Common myeloid progenitor, CD34-positive (primary cell): ENCODE data around the gene PGAM2.

Experiments
- CTCF ChIA-PET: fragments of 350-600 bp; sonication (Branson Sonifier 250); formaldehyde crosslinking; loops from one replicate; lab custom pipeline; 2021; ENCODE audit warnings: antibody characterized with exemption; lab: Charles Lee
- POLR2A ChIA-PET: fragments of 350-600 bp; sonication (Branson Sonifier 250); formaldehyde crosslinking; loops from one replicate; lab custom pipeline; 2021; ENCODE audit warnings: antibody characterized with exemption; lab: Charles Lee
- DNase-seq, 3 donors: peaks; one replicate each; pipeline versions ENCODE4 v3.0.0 to v3.0.0-alpha.2; 2013
- H3K27ac ChIP-seq, 2 experiments: 1 replicate in 1 of 2; 2 replicates in 1 of 2; pipeline ENCODE4 v1.7.0; 2013; ENCODE audit warnings: inconsistent platforms in 2 of 2, low read length in 2 of 2, mild to moderate bottlenecking in 2 of 2, low read depth in 1 of 2, moderate library complexity in 1 of 2; ENCODE audit not compliant: severe bottlenecking in 2 of 2, insufficient read depth in 1 of 2, poor library complexity in 1 of 2
- H3K27me3 ChIP-seq, 5 experiments: replicated peaks in 2 of 5; 1 replicate in 3 of 5; 2 replicates in 2 of 5; pipeline versions ENCODE4 v1.6.1 to v1.7.0; 2013; ENCODE audit warnings: low read length in 4 of 5, mild to moderate bottlenecking in 2 of 5, moderate library complexity in 2 of 5, inconsistent platforms in 1 of 5; ENCODE audit not compliant: insufficient read depth in 5 of 5, control insufficient read depth in 4 of 5
- H3K36me3 ChIP-seq, 4 experiments: 1 replicate in 2 of 4; 2 replicates in 2 of 4; pipeline versions ENCODE4 v1.6.1 to v1.7.0; 2013; ENCODE audit warnings: low read length in 3 of 4, control low read depth in 1 of 4, mild to moderate bottlenecking in 1 of 4; ENCODE audit not compliant: control insufficient read depth in 4 of 4, insufficient read depth in 4 of 4
- H3K4me1 ChIP-seq, 4 experiments: 1 replicate in 3 of 4; 2 replicates in 1 of 4; pipeline versions ENCODE4 v1.6.1 to v1.7.1; 2013; ENCODE audit warnings: low read length in 3 of 4, mild to moderate bottlenecking in 3 of 4, control low read depth in 1 of 4, inconsistent platforms in 1 of 4, moderate library complexity in 1 of 4; ENCODE audit not compliant: control insufficient read depth in 4 of 4, insufficient read depth in 4 of 4; ENCODE audit errors: control extremely low read depth in 1 of 4
- H3K4me3 ChIP-seq, 7 experiments: 1 replicate in 4 of 7; 2 replicates in 3 of 7; pipeline versions ENCODE4 v1.5.1 to v1.7.0; 2013; ENCODE audit warnings: mild to moderate bottlenecking in 7 of 7, low read length in 6 of 7, moderate library complexity in 6 of 7, inconsistent platforms in 2 of 7, low read depth in 2 of 7, control low read depth in 1 of 7; ENCODE audit not compliant: insufficient read depth in 4 of 7, control insufficient read depth in 1 of 7; ENCODE audit errors: extremely low read depth in 1 of 7
- H3K9me3 ChIP-seq, 5 experiments: 1 replicate in 4 of 5; 2 replicates in 1 of 5; pipeline versions ENCODE4 v1.6.1 to v1.7.1; 2013; ENCODE audit warnings: low read length in 4 of 5, mild to moderate bottlenecking in 2 of 5, inconsistent platforms in 1 of 5, low read depth in 1 of 5, moderate library complexity in 1 of 5; ENCODE audit not compliant: control insufficient read depth in 4 of 5, insufficient read depth in 2 of 5; ENCODE audit errors: control extremely low read depth in 1 of 5
- WGBS: methylation state at CpG from one replicate; pipeline ENCODE4 v1.1.5; 2013; ENCODE audit not compliant: insufficient coverage; 5-methylcytosine and 5-hydroxymethylcytosine counted together

Gene PGAM2

DNA sequence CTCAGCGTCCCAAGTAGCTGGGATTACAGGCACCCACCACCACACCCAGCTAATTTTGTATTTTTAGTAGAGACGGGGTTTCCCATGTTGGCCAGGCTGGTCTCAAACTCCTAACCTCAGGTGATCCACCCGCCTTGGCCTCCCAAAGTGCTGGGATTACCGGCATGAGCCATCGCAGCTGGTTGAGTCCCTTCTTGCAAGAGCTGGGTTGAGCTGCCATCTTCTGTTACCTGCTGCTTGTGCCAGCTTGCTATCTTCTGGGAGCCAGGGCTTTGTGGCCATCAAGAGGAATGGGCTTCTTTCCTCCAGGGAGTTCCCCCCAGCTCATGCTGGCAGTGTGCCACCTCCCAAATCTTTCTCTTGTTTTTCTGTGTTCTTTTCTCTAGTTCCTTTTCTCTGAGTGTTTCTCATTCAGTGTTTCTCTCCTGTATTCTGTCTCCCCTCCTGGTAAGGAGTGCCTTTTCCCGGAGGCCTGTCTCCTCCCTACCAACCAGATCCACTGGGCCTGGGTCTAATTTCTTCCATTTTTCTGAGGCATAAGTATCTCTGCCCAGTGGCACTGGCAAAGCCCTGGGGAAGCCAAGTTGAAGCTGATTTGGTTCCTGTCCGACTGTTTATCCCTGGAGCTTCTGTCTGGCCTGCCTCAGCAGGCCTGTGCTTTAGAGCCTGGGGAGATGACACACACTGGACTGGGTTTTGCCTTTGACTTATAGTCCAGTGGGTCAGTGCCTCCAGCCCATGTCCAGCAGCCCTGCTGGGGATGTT, 17.2 kb downstream of the PGAM2 start:
- 98% methylated on average over 5 of the region's 7 CpGs for WGBS
- no peaks in the 10 kb centered on the region for H3K27me3 ChIP-seq
- DNase-seq: no peak
- peaks cover 18 to 59% (median 35%) of the 10 kb centered on the region in 4 experiments for H3K36me3 ChIP-seq
- no peak overlapping the region for H3K4me3 ChIP-seq
- ChIA-PET POLR2A (no interaction called here), CTCF (interaction anchor here (1.0 to 3.7 kb wide), 3 partner anchors 13 to 20 kb away, joined by 4 to 11 read pairs (median 4); partner anchors contain the start of gene PGAM2)
- H3K4me1 ChIP-seq: peaks cover 19 to 36% (median 28%) of the 10 kb centered on the region in 4 experiments
- no peaks in the 10 kb centered on the region for H3K9me3 ChIP-seq
- peak overlapping the region in 1 of 2 experiments; percentile 1 for H3K27ac ChIP-seq

DNA sequence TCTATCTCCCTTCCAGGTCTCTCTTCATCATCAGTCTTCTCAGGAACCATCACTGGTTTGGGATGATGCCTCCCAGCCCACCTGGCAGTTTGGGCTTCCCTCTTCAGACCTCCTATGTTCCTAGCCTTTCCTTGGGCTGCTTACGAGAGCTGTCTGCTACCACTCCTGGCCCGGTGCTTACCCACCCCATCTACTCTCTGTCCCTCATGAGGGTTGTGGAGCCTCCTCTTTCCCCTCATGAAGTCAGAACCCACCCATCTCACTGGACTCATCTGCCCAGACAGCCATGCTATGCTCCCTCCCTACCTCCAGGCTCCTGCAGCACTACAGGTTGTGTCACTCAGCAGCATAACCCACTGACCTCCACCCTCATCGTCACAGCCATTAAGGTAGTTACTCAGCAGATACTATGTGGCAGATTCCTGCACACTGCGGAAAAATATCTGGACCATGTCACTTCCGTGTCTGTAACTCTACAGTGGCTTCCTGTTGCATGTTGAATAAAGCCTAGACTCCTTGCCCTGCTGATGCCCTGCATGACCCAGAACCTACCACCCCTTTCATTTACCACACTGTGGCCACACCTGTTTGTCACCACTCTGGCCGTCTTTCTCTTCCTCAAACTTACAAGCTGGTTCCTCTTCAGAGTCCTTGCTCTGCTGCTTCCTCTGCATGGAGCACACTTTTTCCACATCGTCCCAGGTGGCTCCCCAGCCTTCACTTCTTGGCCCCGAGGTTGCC, 18.9 kb downstream of the PGAM2 start:
- peak overlapping the region in 3 of 7 experiments; percentile 1 to 89 (median 21) for H3K4me3 ChIP-seq
- peaks cover 19 to 36% (median 28%) of the 10 kb centered on the region in 4 experiments for H3K4me1 ChIP-seq

DNA sequence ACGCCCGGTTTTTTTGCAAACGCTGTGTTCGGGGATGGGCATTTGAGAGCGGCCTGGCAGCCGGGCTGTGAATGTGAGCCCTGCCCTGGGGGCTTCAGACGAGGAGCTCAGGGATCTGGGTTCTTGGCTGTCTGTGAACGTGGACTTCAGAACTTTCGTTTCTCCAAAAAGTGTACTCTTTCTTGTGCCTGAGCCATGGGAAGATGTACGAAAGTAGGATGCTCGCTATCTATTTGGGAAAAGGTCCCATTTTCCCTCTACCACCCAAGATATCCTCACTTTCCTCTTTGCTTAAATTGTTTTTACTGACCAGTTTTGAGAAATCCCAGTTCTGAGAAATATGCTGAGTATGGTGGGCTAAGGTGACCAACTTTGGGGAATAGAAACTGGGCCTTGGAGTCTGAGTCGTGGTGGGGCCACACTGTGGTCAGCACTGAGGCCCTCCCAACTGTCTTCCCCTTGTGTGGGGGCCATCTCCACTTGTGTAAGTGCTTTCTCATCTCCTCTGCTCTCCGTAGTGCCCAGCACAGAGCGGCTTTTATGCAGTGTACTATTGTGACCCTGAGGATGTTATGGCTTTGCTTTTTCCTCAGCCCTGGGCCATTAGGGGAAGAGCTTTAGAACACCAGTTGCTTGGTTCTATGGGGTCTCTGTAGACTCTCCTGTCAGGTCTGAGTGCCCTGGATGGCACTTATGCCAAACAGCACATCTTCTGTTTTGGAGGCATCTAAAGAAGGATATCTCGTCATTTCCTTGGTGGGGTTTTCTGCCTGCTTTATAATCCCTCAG, 19.9 kb downstream of the PGAM2 start:
- CTCF ChIA-PET: interaction anchor here (2.1 to 3.7 kb wide), 2 partner anchors 16 to 27 kb away, joined by 7 to 11 read pairs; no protein-coding TSS in a partner anchor

More for the DNA sequence above, 18.9 kb downstream of the PGAM2 start:
- no peaks in the 10 kb centered on the region for H3K9me3 ChIP-seq
- peak overlapping the region in 1 of 2 experiments; percentile 87 for H3K27ac ChIP-seq
- WGBS: 59% methylated on average over 8 of the region's 8 CpGs
- ChIA-PET POLR2A (no interaction called here), CTCF (interaction anchor here (0.6 to 3.7 kb wide), 3 partner anchors 15 to 95 kb away, joined by 5 to 11 read pairs (median 5); no protein-coding TSS in a partner anchor)
- H3K36me3 ChIP-seq: peaks cover 9 to 45% (median 24%) of the 10 kb centered on the region in 4 experiments
- no peaks in the 10 kb centered on the region for H3K27me3 ChIP-seq
- DNase-seq: peak; percentile 29 to 85 (median 79)

DNA sequence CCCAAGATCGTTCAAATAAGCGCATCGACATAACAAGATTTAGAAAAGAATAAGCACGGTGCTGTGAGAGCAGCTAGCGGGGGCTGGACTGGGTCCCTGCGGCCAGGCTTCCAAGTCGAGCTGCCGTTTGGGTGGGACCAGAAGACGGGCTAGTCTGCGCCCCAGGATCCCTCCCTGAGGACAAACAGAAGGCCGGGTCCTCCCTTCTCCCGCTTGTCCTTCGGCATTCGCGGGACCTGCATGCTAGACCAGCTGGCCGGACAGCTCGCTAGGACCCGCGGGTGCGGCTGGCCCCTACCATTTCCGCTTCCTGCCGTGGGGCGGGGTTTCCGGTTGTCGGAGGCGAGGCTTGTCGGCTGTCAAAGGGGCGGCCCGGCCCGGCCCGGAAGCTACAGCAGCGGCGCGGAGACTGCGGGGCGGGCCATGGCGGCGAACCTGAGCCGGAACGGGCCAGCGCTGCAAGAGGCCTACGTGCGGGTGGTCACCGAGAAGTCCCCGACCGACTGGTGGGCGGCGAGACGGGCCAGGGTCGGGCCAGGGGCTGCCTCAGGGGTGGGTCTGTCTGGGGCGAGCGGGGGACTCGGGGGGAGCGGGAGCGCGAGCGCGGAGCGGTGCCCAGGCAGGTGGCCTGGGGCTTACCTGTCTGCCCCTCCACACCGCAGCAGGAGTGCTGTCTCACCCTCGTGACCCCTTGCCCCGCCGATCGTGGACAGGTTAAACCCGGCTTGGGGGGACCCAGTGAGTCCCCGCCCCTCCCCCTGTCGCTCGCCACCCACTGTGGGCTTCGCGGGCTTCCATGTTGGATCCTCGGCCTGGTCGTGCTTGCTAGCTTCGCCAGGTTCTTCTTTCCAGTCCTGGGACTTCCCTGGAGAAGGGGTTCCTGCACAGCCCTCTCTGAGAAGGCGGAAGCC, 20.8 kb downstream of the PGAM2 start, which contains the start of gene DBNL:
Gene DBNL (plus strand): TSS at position 388 of the 911 bp plus-strand sequence. CDS start 36 bp downstream, at position 424.
- ChIA-PET POLR2A (interaction anchor here (0.6 to 1.6 kb wide), 2 partner anchors 21 to 24 kb away, joined by 3 to 4 read pairs; partner anchors contain the start of gene PGAM2), CTCF (interaction anchor here (0.6 to 2.1 kb wide), 3 partner anchors 21 to 28 kb away, joined by 3 to 7 read pairs (median 5); no protein-coding TSS in a partner anchor)
- peak; percentile 62 to 81 (median 67) for DNase-seq
- under 1% methylated on average over 73 of the region's 74 CpGs for WGBS
- Histone ChIP-seq H3K36me3 (peaks cover 2 to 26% (median 7%) of the 10 kb centered on the region in 4 experiments), H3K4me1 (peaks cover 19 to 40% (median 33%) of the 10 kb centered on the region in 4 experiments), H3K9me3 (no peaks in the 10 kb centered on the region), H3K27me3 (no peaks in the 10 kb centered on the region), H3K4me3 (peak within 1 kb of the TSS; percentile 75 to 97 (median 90)), H3K27ac (peak within 1 kb of the TSS; percentile 64 to 87)

More for the DNA sequence above, 19.9 kb downstream of the PGAM2 start:
- H3K36me3 ChIP-seq: peaks cover 8 to 35% (median 14%) of the 10 kb centered on the region in 4 experiments
- POLR2A ChIA-PET: interaction anchor here (1.6 kb wide), 1 partner anchor 20 kb away, joined by 4 read pairs; the partner anchor contains the start of gene PGAM2
- no peak for DNase-seq
- H3K9me3 ChIP-seq: no peaks in the 10 kb centered on the region
- H3K4me3 ChIP-seq: peak overlapping the region; percentile 75 to 97 (median 90)
- 25% methylated on average over 13 of the region's 15 CpGs for WGBS
- no peaks in the 10 kb centered on the region for H3K27me3 ChIP-seq
- H3K27ac ChIP-seq: peak overlapping the region; percentile 64 to 87
- H3K4me1 ChIP-seq: peaks cover 19 to 38% (median 33%) of the 10 kb centered on the region in 4 experiments

DNA sequence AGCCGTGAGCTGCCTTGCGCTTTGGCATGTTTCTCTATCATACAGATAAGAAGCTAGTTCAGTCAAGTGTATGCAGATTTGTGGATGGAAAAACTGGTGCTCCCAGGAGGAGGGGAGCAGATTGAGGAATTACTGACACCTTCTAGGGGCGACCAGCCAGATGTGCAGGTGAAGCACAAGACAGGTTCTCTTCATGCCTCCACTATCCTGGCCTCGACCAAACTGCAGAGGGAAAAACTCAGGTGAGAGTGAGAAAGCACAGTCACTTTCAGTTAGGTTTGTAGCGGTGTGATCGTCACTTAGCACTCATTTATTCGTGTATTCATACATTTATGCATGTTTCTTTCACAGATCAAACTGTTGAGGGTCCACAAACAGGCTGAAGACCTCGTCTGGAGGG, 21.5 kb downstream of the PGAM2 start:
- Histone ChIP-seq H3K27ac (peak overlapping the region in 1 of 2 experiments; percentile 87), H3K27me3 (no peaks in the 10 kb centered on the region), H3K9me3 (no peaks in the 10 kb centered on the region), H3K36me3 (peaks cover 0 to 23% (median 4%) of the 10 kb centered on the region in 4 experiments), H3K4me1 (peaks cover 19 to 43% (median 33%) of the 10 kb centered on the region in 4 experiments), H3K4me3 (peak overlapping the region; percentile 75 to 97 (median 90))
- no peak for DNase-seq
- ChIA-PET CTCF (interaction anchor here (0.6 to 2.1 kb wide), 3 partner anchors 20 to 28 kb away, joined by 3 to 7 read pairs (median 5); no protein-coding TSS in a partner anchor), POLR2A (interaction anchor here (1.6 kb wide), 1 partner anchor 22 kb away, joined by 4 read pairs; the partner anchor contains the start of gene PGAM2)
- 35% methylated on average over 7 of the region's 8 CpGs for WGBS
